Heart left ventricle (tissue), 16 donors: ENCODE measurements around the gene TBC1D32. TPM values are rescaled to one million over a fixed set of nuclear protein-coding genes. Genes with fewer than 3 reads are reported as not detected.
"Not testable (repeated sequence)": the region's sequence is repeated elsewhere in the genome, so short reads cannot be mapped to it uniquely, and the experiment has no call there.

Experiments used
- ATAC-seq, 4 donors: fragments of 200-7000 bp; cut with Tn5 transposase; one replicate each; pipeline ENCODE4 v1.9.1; 2020 to 2022; ENCODE audit warnings: moderate library complexity in 4 of 4, mild to moderate bottlenecking in 3 of 4, moderate number of reproducible peaks in 1 of 4
- DNase-seq, 5 donors: peaks; one replicate each; pipeline ENCODE4 v3.0.0-alpha.2; 2020
- H3K27ac ChIP-seq, 12 donors: fragments of 200-600 bp; sonication (generic) in 4 of 12; one replicate each; pipeline versions ENCODE4 v1.5.0 to v1.8.0; 2016 to 2022; ENCODE audit warnings: mild to moderate bottlenecking in 2 of 12
- H3K27me3 ChIP-seq, 9 donors: fragments of 200-600 bp; sonication (generic) in 2 of 9; one replicate each; pipeline versions ENCODE4 v1.5.1 to v1.8.0; 2016 to 2022; ENCODE audit warnings: mild to moderate bottlenecking in 3 of 9
- H3K36me3 ChIP-seq, 9 donors: fragments of 200-600 bp; sonication (generic) in 2 of 9; one replicate each; pipeline versions ENCODE4 v1.5.0 to v1.8.0; 2018 to 2022; ENCODE audit warnings: mild to moderate bottlenecking in 2 of 9
- H3K4me1 ChIP-seq, 12 donors: fragments of 200-600 bp; sonication (generic) in 4 of 12; one replicate each; pipeline versions ENCODE4 v1.5.0 to v1.8.0; 2016 to 2022; ENCODE audit warnings: mild to moderate bottlenecking in 3 of 12
- H3K4me3 ChIP-seq, 12 donors: fragments of 200-600 bp; sonication (generic) in 4 of 12; one replicate each; pipeline versions ENCODE4 v1.5.0 to v1.8.0; 2017 to 2022; ENCODE audit warnings: mild to moderate bottlenecking in 9 of 12, moderate library complexity in 4 of 12
- H3K9me3 ChIP-seq, 12 donors: fragments of 200-600 bp; sonication (generic) in 4 of 12; one replicate each; pipeline versions ENCODE4 v1.5.0 to v1.8.0; 2016 to 2022; ENCODE audit warnings: mild to moderate bottlenecking in 1 of 12
- CTCF ChIP-seq, 12 donors: fragments of 200-600 bp; sonication (generic) in 4 of 12; IDR thresholded peaks; one replicate each; pipeline versions ENCODE4 v1.5.0 to v1.8.0; 2018 to 2022; ENCODE audit warnings: antibody characterized with exemption in 12 of 12, mild to moderate bottlenecking in 5 of 12
- POLR2A ChIP-seq, 2 donors: fragments of 450-650 bp; IDR thresholded peaks; one replicate each; pipeline ENCODE4 v1.6.1; 2017; ENCODE audit warnings: antibody characterized with exemption in 2 of 2, mild to moderate bottlenecking in 2 of 2, moderate library complexity in 2 of 2
- WGBS, 4 donors: extraction: QIAGEN DNeasy Blood & Tissue Kit in 2 of 4; methylation state at CpG; one replicate each; pipeline versions ENCODE4 v1.1.5 to v1.1.7; 2013 to 2018; 5-methylcytosine and 5-hydroxymethylcytosine counted together
- intact Hi-C, 10 donors: fragments of 100-400 bp; cut with DNase I; formaldehyde crosslinking; loops; one replicate each; pipeline versions ENCODE4 v1.11.1 to v1.14.2; 2022
- polyA plus RNA-seq, 2 donors: library from polyadenylated mRNA; stranded (reverse); fragments of 200-250 nt; gene quantifications; one replicate each; pipeline ENCODE4 v1.2.3, GENCODE V29; 2013
- total RNA-seq, 9 donors: library from RNA; depleted of rRNA in 2 of 9; stranded (reverse); fragments of >200 nt in 2 of 9; fragmentation: NEBNext Ultra II Directional in 3 of 9; extraction: Animal tissue kit (Norgen Biotek cat#: 25700) in 3 of 9; gene quantifications; one replicate each; pipeline versions ENCODE4 v1.1.0 to v1.2.4, GENCODE V29; 2016 to 2023
- donor health status: ischemic (EF 13 %, LVEDD 7.1; RV severe dilation, severe dysfunction).
- donor health status: healthy with polysubstance abuse.
- donor health status: DM: no; HTN: yes; CAD: no.
- donor health status: DM: no; HTN: no; CAD: no.
- donor health status: ischemic (EF 25% LVEDD 6.9; RV normal size, moderate dysfunction).
- donor health status: ischemic (EF 25% LVEDD 5.7; RV mildly dilated, moderate dysfunction).
- donor health status: healthy.
- donor health status: DM: yes; HTN: yes; CAD: no.
- donor health status: ischemic (EF 35%, LVEDD 5.7; RV mildly dilated, moderate dysfunction).
- donor health status: nonischemic (EF 11% LVEDD 7.7; RV severe dilation, severe dysfunction).
- donor health status: DM: yes; HTN: yes; CAD: no.
- donor health status: PGD.
- donor health status: ischemic (EF 29% LVEDD 5.4; RV normal size, mild dysfunction).
- donor health status: nonischemic (EF 23%, LVEDD 6.1; RV moderate dilation, normal function).

The TBC1D32 gene
- total and polyA plus RNA-seq, 11 donors: 0.53 to 4.6 (median 2.7) TPM

GRCh38 chr6:121338366-121338765 is 4.1 kb upstream of the TBC1D32 start:
- no peaks in the 10 kb centered on the region for H3K9me3 ChIP-seq
- no peak overlapping the region for H3K4me3 ChIP-seq
- DNase-seq: no peak
- WGBS, 4 donors: 63 to 77% (median 74%) methylated on average over 1 of the region's 1 CpG
- peaks cover 0 to 12% (median 2%) of the 10 kb centered on the region in 12 donors for H3K4me1 ChIP-seq
- H3K27ac ChIP-seq: no peak overlapping the region
- intact Hi-C loops: loop anchor here in 2 of 10 donors (10.0 kb wide), 2 partner anchors 696 to 1056 kb away; partner anchors contain the start of gene HSF2 (in 1 of the 2)
- H3K27me3 ChIP-seq: no peaks in the 10 kb centered on the region
- no peak for TF ChIP-seq CTCF (IDR thresholded peaks at IDR 0.05)
- TF ChIP-seq POLR2A (IDR thresholded peaks at IDR 0.05): no peak
- ATAC-seq: no peak
- no peaks in the 10 kb centered on the region for H3K36me3 ChIP-seq

- Histone ChIP-seq H3K4me1 (peaks cover 0 to 12% (median 2%) of the 10 kb centered on the region in 12 donors), H3K9me3 (no peaks in the 10 kb centered on the region), H3K4me3 (peak overlapping the region; percentile 12 to 87 (median 68)), H3K27me3 (no peaks in the 10 kb centered on the region), H3K27ac (peak overlapping the region; percentile 70 to 98 (median 92)), H3K36me3 (no peaks in the 10 kb centered on the region)
- TF ChIP-seq POLR2A (IDR thresholded peaks at IDR 0.05) (no peak), CTCF (IDR thresholded peaks at IDR 0.05) (no peak)
- DNase-seq (no peak), ATAC-seq (peak in 2 of 4 donors; percentile 5 to 14)
- 57 to 66% (median 64%) methylated on average over 13 of the region's 13 CpGs for WGBS, 4 donors
- intact Hi-C loops: loop anchor here in 3 of 10 donors (2.0 to 10.0 kb wide), 3 partner anchors 95 to 1059 kb away; partner anchors contain the start of gene HSF2 (in 1 of the 3)
These were observed 1.1 kb upstream of the TBC1D32 start for GRCh38 chr6:121335087-121336008.

- not testable (repeated sequence) for H3K27me3 ChIP-seq, H3K9me3 ChIP-seq, H3K36me3 ChIP-seq, ATAC-seq
- H3K27ac ChIP-seq: peak overlapping the region in 3 of 12 donors; percentile 92 to 98 (median 92)
- peak overlapping the region in 9 of 12 donors; percentile 61 to 87 (median 69) for H3K4me3 ChIP-seq
- intact Hi-C loops: loop anchor here in 3 of 10 donors (2.0 to 10.0 kb wide), 3 partner anchors 97 to 1061 kb away; partner anchors contain the start of gene HSF2 (in 1 of the 3)
- 94 to 96% (median 95%) methylated on average over 28 of the region's 28 CpGs for WGBS, 4 donors
- DNase-seq: peak in 1 of 5 donors; percentile 44
- H3K4me1 ChIP-seq: peaks cover 0 to 12% (median 2%) of the 10 kb centered on the region in 12 donors
These were observed 586 bp downstream of the TBC1D32 start for GRCh38 chr6:121333694-121334093.

GRCh38 chr6:121333196-121333595 is 1.1 kb downstream of the TBC1D32 start:
- 94 to 97% (median 96%) methylated on average over 4 of the region's 4 CpGs for WGBS, 4 donors
- intact Hi-C loops: loop anchor here in 2 of 10 donors (10.0 kb wide), 2 partner anchors 702 to 1062 kb away; partner anchors contain the start of gene HSF2 (in 1 of the 2)
- DNase-seq: no peak
- H3K9me3 ChIP-seq: no peaks in the 10 kb centered on the region
- no peak for TF ChIP-seq POLR2A (IDR thresholded peaks at IDR 0.05)
- no peak for TF ChIP-seq CTCF (IDR thresholded peaks at IDR 0.05)
- H3K4me1 ChIP-seq: peaks cover 0 to 12% (median 2%) of the 10 kb centered on the region in 12 donors
- H3K4me3 ChIP-seq: no peak overlapping the region
- H3K36me3 ChIP-seq: no peaks in the 10 kb centered on the region
- H3K27me3 ChIP-seq: no peaks in the 10 kb centered on the region
- ATAC-seq: no peak
- H3K27ac ChIP-seq: no peak overlapping the region
